GM18526 (cell line): Measurements from ENCODE around the gene CMC2.

Experiments used
- POLR2A ChIP-seq: IDR thresholded peaks from 3 replicates; pipeline ENCODE4 v1.6.1; 2011; ENCODE audit not compliant: insufficient read length; ENCODE audit errors: extremely low read depth

Gene CMC2

GRCh38 chr16:80931801-80932707 is 74.6 kb downstream of the CMC2 start:
- no peak for TF ChIP-seq POLR2A

GRCh38 chr16:80924372-80924978 is 82.2 kb downstream of the CMC2 start:
- no peak for TF ChIP-seq POLR2A

- no peak for TF ChIP-seq POLR2A
Observed at GRCh38 chr16:80923356-80923755, 83.3 kb downstream of the CMC2 start.
